ENCODE results near the gene MIPOL1.
"Not testable (repeated sequence)": the region's sequence is repeated elsewhere in the genome, so short reads cannot be mapped to it uniquely, and the experiment has no call there.

Gene MIPOL1

DNA sequence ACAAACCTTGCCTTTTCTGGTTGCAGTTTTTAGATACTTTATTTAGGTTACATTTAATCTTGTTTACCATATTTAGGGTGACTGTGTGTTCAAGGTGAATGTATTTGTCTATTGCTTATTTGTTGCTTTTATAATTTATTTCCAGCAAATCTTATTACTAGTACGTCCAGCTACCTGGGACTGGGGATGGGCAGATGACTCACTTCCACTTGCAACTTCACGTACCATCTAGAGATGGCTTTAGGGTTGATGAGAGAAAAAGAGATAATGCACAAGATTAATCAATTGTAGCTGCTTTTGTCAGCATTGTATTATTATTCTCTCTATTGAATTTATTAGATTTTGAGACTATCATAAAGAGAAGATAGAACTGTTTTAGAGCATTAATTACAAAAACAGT lies 5.1 kb downstream of the MIPOL1 start:
- H3K4me1 ChIP-seq (ENCODE audit: control insufficient read depth, insufficient read depth, low read length, poor library complexity, severe bottlenecking), result no peaks in the 10 kb centered on the region
- no peak for DNase-seq
- H3K27ac ChIP-seq (ENCODE audit: insufficient read depth, low read length, poor library complexity, severe bottlenecking), result no peak overlapping the region
- no peaks in the 10 kb centered on the region for H3K27me3 ChIP-seq (replicated peaks; ENCODE audit: control insufficient read depth, insufficient read depth, low read length, poor library complexity, severe bottlenecking)
- no peak overlapping the region for H3K4me3 ChIP-seq (ENCODE audit: insufficient read depth, low read depth, low read length, poor library complexity, severe bottlenecking)
- no peaks in the 10 kb centered on the region for H3K36me3 ChIP-seq (ENCODE audit: control insufficient read depth, insufficient read depth, low read length)
- no peaks in the 10 kb centered on the region for H3K9me3 ChIP-seq (ENCODE audit: control insufficient read depth, low read length)

DNA sequence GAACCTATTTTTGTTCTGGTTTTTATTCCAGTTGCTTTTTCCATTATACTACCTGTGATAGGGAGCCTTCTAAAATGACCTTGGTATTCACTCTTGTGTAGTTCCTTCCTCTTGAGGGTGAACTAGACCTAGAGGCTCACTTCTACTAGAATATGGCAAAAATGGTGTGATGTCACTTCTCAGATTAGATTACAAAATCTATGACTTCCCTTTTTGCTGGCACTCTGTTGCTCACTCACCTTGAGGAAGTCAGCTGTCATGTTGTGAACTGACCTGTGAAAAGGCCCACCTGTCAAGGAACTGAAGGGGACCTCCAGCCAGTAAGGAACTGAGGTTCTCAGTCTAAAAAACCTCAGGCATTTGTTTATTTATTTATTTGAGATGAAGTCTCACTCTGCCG lies 5.7 kb downstream of the MIPOL1 start:
- Histone ChIP-seq H3K27ac (ENCODE audit: insufficient read depth, low read length, poor library complexity, severe bottlenecking) (no peak overlapping the region), H3K4me3 (ENCODE audit: insufficient read depth, low read depth, low read length, poor library complexity, severe bottlenecking) (no peak overlapping the region), H3K27me3 (replicated peaks; ENCODE audit: control insufficient read depth, insufficient read depth, low read length, poor library complexity, severe bottlenecking) (no peaks in the 10 kb centered on the region), H3K36me3 (ENCODE audit: control insufficient read depth, insufficient read depth, low read length) (no peaks in the 10 kb centered on the region), H3K9me3 (ENCODE audit: control insufficient read depth, low read length) (no peaks in the 10 kb centered on the region), H3K4me1 (ENCODE audit: control insufficient read depth, insufficient read depth, low read length, poor library complexity, severe bottlenecking) (no peaks in the 10 kb centered on the region)
- DNase-seq, result no peak

- not testable (repeated sequence) for H3K4me1 ChIP-seq (ENCODE audit: control insufficient read depth, insufficient read depth, low read length, poor library complexity, severe bottlenecking); H3K9me3 ChIP-seq (ENCODE audit: control insufficient read depth, low read length); DNase-seq; H3K27me3 ChIP-seq (replicated peaks; ENCODE audit: control insufficient read depth, insufficient read depth, low read length, poor library complexity, severe bottlenecking); H3K4me3 ChIP-seq (ENCODE audit: insufficient read depth, low read depth, low read length, poor library complexity, severe bottlenecking); H3K27ac ChIP-seq (ENCODE audit: insufficient read depth, low read length, poor library complexity, severe bottlenecking); H3K36me3 ChIP-seq (ENCODE audit: control insufficient read depth, insufficient read depth, low read length)
These were observed 8.2 kb downstream of the MIPOL1 start for GRCh38 chr14:37205623-37206605.

GRCh38 chr14:37209617-37210016 lies 11.9 kb downstream of the MIPOL1 start:
- H3K4me1 ChIP-seq (ENCODE audit: control insufficient read depth, insufficient read depth, low read length, poor library complexity, severe bottlenecking); H3K36me3 ChIP-seq (ENCODE audit: control insufficient read depth, insufficient read depth, low read length); DNase-seq; H3K27me3 ChIP-seq (replicated peaks; ENCODE audit: control insufficient read depth, insufficient read depth, low read length, poor library complexity, severe bottlenecking); H3K27ac ChIP-seq (ENCODE audit: insufficient read depth, low read length, poor library complexity, severe bottlenecking); H3K4me3 ChIP-seq (ENCODE audit: insufficient read depth, low read depth, low read length, poor library complexity, severe bottlenecking); H3K9me3 ChIP-seq (ENCODE audit: control insufficient read depth, low read length): not testable (repeated sequence)

DNA sequence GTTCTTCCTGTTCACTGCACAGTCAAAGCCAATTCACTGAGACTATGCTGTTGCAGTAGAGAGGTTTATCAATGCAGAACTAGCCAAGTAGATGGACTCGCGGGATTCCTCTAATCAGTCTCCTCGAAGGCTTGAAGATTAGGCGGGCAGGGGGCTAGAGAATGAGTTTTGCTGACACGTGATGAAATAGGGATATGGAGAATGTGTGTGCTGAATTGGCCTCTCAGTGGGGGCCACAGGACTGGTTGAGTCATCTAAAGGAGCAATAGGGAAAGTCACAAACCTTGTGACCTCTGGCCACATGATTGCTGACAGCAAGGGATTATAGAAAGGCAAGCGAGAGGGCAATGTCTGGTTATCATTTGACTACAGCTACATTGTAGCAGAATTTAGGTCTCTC lies 12.7 kb downstream of the MIPOL1 start:
- Histone ChIP-seq H3K27me3 (replicated peaks; ENCODE audit: control insufficient read depth, insufficient read depth, low read length, poor library complexity, severe bottlenecking) (no peaks in the 10 kb centered on the region), H3K4me1 (ENCODE audit: control insufficient read depth, insufficient read depth, low read length, poor library complexity, severe bottlenecking) (no peaks in the 10 kb centered on the region), H3K4me3 (ENCODE audit: insufficient read depth, low read depth, low read length, poor library complexity, severe bottlenecking) (no peak overlapping the region), H3K9me3 (ENCODE audit: control insufficient read depth, low read length) (no peaks in the 10 kb centered on the region), H3K36me3 (ENCODE audit: control insufficient read depth, insufficient read depth, low read length) (no peaks in the 10 kb centered on the region), H3K27ac (ENCODE audit: insufficient read depth, low read length, poor library complexity, severe bottlenecking) (no peak overlapping the region)
- no peak for DNase-seq

GRCh38 chr14:37213016-37213415 lies 15.3 kb downstream of the MIPOL1 start:
- no peaks in the 10 kb centered on the region for H3K9me3 ChIP-seq (ENCODE audit: control insufficient read depth, low read length)
- no peaks in the 10 kb centered on the region for H3K36me3 ChIP-seq (ENCODE audit: control insufficient read depth, insufficient read depth, low read length)
- H3K27me3 ChIP-seq (replicated peaks; ENCODE audit: control insufficient read depth, insufficient read depth, low read length, poor library complexity, severe bottlenecking), result no peaks in the 10 kb centered on the region
- no peak overlapping the region for H3K4me3 ChIP-seq (ENCODE audit: insufficient read depth, low read depth, low read length, poor library complexity, severe bottlenecking)
- H3K27ac ChIP-seq (ENCODE audit: insufficient read depth, low read length, poor library complexity, severe bottlenecking), result no peak overlapping the region
- DNase-seq, result no peak
- H3K4me1 ChIP-seq (ENCODE audit: control insufficient read depth, insufficient read depth, low read length, poor library complexity, severe bottlenecking), result no peaks in the 10 kb centered on the region

DNA sequence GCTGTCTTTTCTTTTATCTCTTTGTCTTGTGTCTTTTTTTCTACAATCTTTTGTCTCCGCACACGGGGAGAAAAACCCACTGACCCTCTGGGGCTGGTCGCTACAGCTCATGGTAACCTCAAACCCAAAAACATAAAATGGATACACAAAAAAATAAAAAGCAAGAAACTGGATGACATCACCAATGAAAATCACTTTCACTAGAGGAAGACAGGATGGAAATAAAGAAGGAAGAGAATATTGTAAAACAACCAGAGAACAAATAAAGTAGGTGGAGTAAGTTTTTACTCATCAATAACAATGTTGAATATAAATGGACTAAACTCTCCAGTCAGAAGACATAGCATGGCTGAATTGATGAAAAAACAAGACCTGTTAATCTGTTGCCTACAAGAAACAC lies 17.6 kb downstream of the MIPOL1 start:
- Histone ChIP-seq H3K27ac (ENCODE audit: insufficient read depth, low read length, poor library complexity, severe bottlenecking) (no peak overlapping the region), H3K4me1 (ENCODE audit: control insufficient read depth, insufficient read depth, low read length, poor library complexity, severe bottlenecking) (no peaks in the 10 kb centered on the region), H3K4me3 (ENCODE audit: insufficient read depth, low read depth, low read length, poor library complexity, severe bottlenecking) (no peak overlapping the region), H3K36me3 (ENCODE audit: control insufficient read depth, insufficient read depth, low read length) (no peaks in the 10 kb centered on the region), H3K27me3 (replicated peaks; ENCODE audit: control insufficient read depth, insufficient read depth, low read length, poor library complexity, severe bottlenecking) (no peaks in the 10 kb centered on the region), H3K9me3 (ENCODE audit: control insufficient read depth, low read length) (no peaks in the 10 kb centered on the region)
- DNase-seq, result no peak

DNA sequence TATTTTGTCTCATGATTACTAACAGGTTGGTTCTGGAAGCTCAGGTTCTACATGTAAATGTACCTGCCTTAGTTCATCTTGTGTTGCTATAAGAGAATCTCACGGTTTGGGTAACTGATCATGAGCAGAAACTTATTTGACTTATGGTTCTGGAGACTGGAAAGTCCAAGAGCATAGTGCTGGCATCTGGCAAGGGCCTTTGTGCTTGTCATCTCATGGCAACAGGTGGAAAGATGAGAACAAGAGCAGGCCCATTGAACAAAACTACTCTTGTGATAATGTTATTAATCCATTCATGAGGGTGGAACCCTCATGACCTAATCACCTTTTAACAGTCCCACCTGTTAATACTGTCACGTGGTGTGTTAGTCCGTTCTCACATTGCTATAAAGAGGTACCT lies 23.3 kb downstream of the MIPOL1 start:
- Histone ChIP-seq H3K9me3 (ENCODE audit: control insufficient read depth, low read length) (no peaks in the 10 kb centered on the region), H3K36me3 (ENCODE audit: control insufficient read depth, insufficient read depth, low read length) (no peaks in the 10 kb centered on the region), H3K4me1 (ENCODE audit: control insufficient read depth, insufficient read depth, low read length, poor library complexity, severe bottlenecking) (no peaks in the 10 kb centered on the region), H3K27ac (ENCODE audit: insufficient read depth, low read length, poor library complexity, severe bottlenecking) (no peak overlapping the region), H3K27me3 (replicated peaks; ENCODE audit: control insufficient read depth, insufficient read depth, low read length, poor library complexity, severe bottlenecking) (no peaks in the 10 kb centered on the region), H3K4me3 (ENCODE audit: insufficient read depth, low read depth, low read length, poor library complexity, severe bottlenecking) (no peak overlapping the region)
- DNase-seq, result no peak

GRCh38 chr14:37223947-37224474 lies 26.3 kb downstream of the MIPOL1 start:
- H3K4me1 ChIP-seq (ENCODE audit: control insufficient read depth, insufficient read depth, low read length, poor library complexity, severe bottlenecking), result no peaks in the 10 kb centered on the region
- no peak overlapping the region for H3K4me3 ChIP-seq (ENCODE audit: insufficient read depth, low read depth, low read length, poor library complexity, severe bottlenecking)
- no peak overlapping the region for H3K27ac ChIP-seq (ENCODE audit: insufficient read depth, low read length, poor library complexity, severe bottlenecking)
- DNase-seq, result no peak
- no peaks in the 10 kb centered on the region for H3K36me3 ChIP-seq (ENCODE audit: control insufficient read depth, insufficient read depth, low read length)
- no peaks in the 10 kb centered on the region for H3K9me3 ChIP-seq (ENCODE audit: control insufficient read depth, low read length)
- no peaks in the 10 kb centered on the region for H3K27me3 ChIP-seq (replicated peaks; ENCODE audit: control insufficient read depth, insufficient read depth, low read length, poor library complexity, severe bottlenecking)

- not testable (repeated sequence) for H3K4me1 ChIP-seq (ENCODE audit: control insufficient read depth, insufficient read depth, low read length, poor library complexity, severe bottlenecking); H3K27me3 ChIP-seq (replicated peaks; ENCODE audit: control insufficient read depth, insufficient read depth, low read length, poor library complexity, severe bottlenecking); DNase-seq
These were observed 27.9 kb downstream of the MIPOL1 start for GRCh38 chr14:37225668-37226067.

More at GRCh38 chr14:37225668-37226067, 27.9 kb downstream of the MIPOL1 start:
- H3K36me3 ChIP-seq (ENCODE audit: control insufficient read depth, insufficient read depth, low read length); H3K9me3 ChIP-seq (ENCODE audit: control insufficient read depth, low read length); H3K4me3 ChIP-seq (ENCODE audit: insufficient read depth, low read depth, low read length, poor library complexity, severe bottlenecking); H3K27ac ChIP-seq (ENCODE audit: insufficient read depth, low read length, poor library complexity, severe bottlenecking): not testable (repeated sequence)
